Measurements from ENCODE around the gene CELF4. TPM values are rescaled to one million over a fixed set of nuclear protein-coding genes. Genes with fewer than 3 reads are reported as not detected.
"Not testable (repeated sequence)": the region's sequence is repeated elsewhere in the genome, so short reads cannot be mapped to it uniquely, and the experiment has no call there.

Gene CELF4
- polyA plus RNA-seq, 10 donors, result 0.57 to 1.8 (median 1.1) TPM

- not testable (repeated sequence) for DNase-seq
Observed at GRCh38 chr18:37358061-37358460, 207.5 kb downstream of the CELF4 start.

- no peak for DNase-seq
Observed at GRCh38 chr18:37355772-37356171, 209.8 kb downstream of the CELF4 start.

- no peak for DNase-seq
Observed at GRCh38 chr18:37351110-37351509, 214.5 kb downstream of the CELF4 start.

GRCh38 chr18:37348729-37349128, 216.9 kb downstream of the CELF4 start:
- DNase-seq, result no peak

- no peak for DNase-seq
Observed at GRCh38 chr18:37346048-37346447, 219.6 kb downstream of the CELF4 start.

GRCh38 chr18:37343542-37343851, 222.1 kb downstream of the CELF4 start:
- no peak for DNase-seq

- DNase-seq, result no peak
Observed at GRCh38 chr18:37341473-37342086, 224.0 kb downstream of the CELF4 start.

GRCh38 chr18:37341016-37341415, 224.6 kb downstream of the CELF4 start:
- DNase-seq, result no peak

GRCh38 chr18:37339701-37340215, 225.8 kb downstream of the CELF4 start:
- no peak for DNase-seq

GRCh38 chr18:37336568-37337285, 228.9 kb downstream of the CELF4 start:
- no peak for DNase-seq

GRCh38 chr18:37335409-37335736, 230.2 kb downstream of the CELF4 start:
- DNase-seq, result peak in 1 of 3 donors; percentile 22

- peak in 2 of 3 donors; percentile 14 to 55 for DNase-seq
Observed at GRCh38 chr18:37334631-37335408, 230.8 kb downstream of the CELF4 start.

- DNase-seq, result no peak
Observed at GRCh38 chr18:37332628-37333420, 232.8 kb downstream of the CELF4 start.

- no peak for DNase-seq
Observed at GRCh38 chr18:37332219-37332618, 233.4 kb downstream of the CELF4 start.

GRCh38 chr18:37330173-37330572, 235.4 kb downstream of the CELF4 start:
- no peak for DNase-seq

- DNase-seq, result no peak
Observed at GRCh38 chr18:37328946-37329719, 236.5 kb downstream of the CELF4 start.

- no peak for DNase-seq
Observed at GRCh38 chr18:37327063-37327577, 238.5 kb downstream of the CELF4 start.

GRCh38 chr18:37322492-37323035, 243.0 kb downstream of the CELF4 start:
- peak; percentile 21 to 44 (median 30) for DNase-seq

- DNase-seq, result no peak
Observed at GRCh38 chr18:37321582-37322491, 243.8 kb downstream of the CELF4 start.

GRCh38 chr18:37320317-37320716, 245.3 kb downstream of the CELF4 start:
- no peak for DNase-seq

Measured in muscle of back (tissue), 11 donors.